ENCODE measurements around the gene CDKN2AIP.

Gene CDKN2AIP, protein sequence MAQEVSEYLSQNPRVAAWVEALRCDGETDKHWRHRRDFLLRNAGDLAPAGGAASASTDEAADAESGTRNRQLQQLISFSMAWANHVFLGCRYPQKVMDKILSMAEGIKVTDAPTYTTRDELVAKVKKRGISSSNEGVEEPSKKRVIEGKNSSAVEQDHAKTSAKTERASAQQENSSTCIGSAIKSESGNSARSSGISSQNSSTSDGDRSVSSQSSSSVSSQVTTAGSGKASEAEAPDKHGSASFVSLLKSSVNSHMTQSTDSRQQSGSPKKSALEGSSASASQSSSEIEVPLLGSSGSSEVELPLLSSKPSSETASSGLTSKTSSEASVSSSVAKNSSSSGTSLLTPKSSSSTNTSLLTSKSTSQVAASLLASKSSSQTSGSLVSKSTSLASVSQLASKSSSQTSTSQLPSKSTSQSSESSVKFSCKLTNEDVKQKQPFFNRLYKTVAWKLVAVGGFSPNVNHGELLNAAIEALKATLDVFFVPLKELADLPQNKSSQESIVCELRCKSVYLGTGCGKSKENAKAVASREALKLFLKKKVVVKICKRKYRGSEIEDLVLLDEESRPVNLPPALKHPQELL

DNA sequence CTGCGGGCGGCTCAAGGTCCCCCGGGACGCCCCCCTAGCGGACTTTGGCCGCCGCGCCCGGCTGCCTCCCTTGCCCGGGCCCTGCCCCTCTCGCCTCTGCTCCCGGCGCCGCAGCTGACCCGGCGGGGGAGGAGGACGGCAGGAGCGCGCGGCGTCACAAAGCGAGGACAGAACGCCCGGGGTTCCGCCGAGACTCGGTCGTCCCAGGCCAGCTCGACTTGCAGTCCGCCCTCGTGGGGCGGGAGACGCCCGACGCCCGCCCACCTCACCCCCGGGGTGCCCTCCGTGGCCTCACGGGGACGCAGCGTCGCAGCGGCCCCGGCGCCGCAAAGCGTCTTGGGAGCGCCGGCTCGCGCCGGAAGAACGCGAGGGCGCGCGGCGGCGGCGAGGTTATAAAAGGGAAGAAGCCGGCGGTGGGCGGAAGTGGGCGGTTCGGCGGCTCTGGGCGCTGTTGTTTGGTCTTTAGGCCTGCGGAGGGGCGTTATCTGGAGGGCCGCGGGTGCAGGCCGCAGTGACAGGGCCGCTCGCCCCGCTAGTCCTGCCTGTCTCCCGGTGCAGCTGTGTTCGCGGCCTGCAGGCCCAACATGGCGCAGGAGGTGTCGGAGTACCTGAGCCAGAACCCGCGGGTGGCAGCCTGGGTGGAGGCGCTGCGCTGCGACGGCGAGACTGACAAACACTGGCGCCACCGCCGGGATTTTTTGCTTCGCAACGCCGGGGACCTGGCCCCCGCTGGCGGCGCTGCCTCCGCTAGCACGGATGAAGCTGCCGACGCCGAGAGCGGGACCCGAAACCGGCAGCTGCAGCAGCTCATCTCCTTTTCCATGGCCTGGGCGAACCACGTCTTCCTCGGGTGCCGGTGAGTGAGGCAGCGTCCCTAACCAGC, at the start of gene CDKN2AIP:
Gene CDKN2AIP (plus strand): TSS at position 423 of the 883 bp plus-strand sequence. CDS start 162 bp downstream, at position 585.
- DNase-seq = peak; percentile 93

DNA sequence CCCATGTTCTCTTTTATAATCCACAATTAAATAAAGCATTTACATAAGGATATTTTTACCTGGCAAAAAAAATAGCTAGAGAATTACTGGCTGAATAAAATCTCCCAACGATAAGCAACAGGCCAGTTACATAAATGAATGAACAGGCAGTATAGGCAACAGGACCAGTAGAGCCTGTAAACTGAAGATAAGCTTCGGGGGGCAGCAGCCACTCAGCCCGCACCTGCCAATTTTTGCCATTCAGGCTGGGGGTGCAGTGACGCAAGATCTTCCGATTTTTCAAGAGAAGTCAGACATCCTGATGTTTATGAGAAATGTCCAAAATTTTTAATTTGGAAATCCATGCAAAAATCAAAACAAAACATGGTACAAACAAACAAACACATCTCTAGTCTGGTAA, 49.0 kb upstream of the CDKN2AIP start:
- DNase-seq = no peak

- DNase-seq = no peak
Observed at GRCh38 chr4:183396227-183396637, 48.2 kb upstream of the CDKN2AIP start.

GRCh38 chr4:183397741-183398297, 46.6 kb upstream of the CDKN2AIP start:
- DNase-seq = no peak

- peak; percentile 56 for DNase-seq
Observed at GRCh38 chr4:183398298-183399125, 45.9 kb upstream of the CDKN2AIP start.

GRCh38 chr4:183399126-183399522, 45.3 kb upstream of the CDKN2AIP start:
- no peak for DNase-seq

DNA sequence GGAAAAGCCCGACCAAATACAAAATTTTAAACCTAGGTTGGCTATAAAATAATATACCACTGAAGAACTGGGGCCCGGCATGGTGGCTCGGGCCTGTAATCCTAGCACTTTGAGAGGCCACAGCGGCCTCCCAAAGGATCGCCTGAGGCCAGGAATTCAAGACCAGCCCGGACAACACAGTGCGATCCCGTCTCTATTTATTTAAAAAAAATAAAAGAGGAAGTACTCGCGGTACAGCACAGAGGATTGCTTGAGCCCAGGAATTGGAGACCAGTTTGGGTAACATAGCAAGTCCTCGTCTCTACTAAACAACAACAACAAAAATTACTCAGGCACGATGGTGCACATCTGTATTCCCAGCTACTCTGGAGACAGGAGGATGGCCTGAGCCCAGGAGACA, 44.8 kb upstream of the CDKN2AIP start:
- no peak for DNase-seq

DNA sequence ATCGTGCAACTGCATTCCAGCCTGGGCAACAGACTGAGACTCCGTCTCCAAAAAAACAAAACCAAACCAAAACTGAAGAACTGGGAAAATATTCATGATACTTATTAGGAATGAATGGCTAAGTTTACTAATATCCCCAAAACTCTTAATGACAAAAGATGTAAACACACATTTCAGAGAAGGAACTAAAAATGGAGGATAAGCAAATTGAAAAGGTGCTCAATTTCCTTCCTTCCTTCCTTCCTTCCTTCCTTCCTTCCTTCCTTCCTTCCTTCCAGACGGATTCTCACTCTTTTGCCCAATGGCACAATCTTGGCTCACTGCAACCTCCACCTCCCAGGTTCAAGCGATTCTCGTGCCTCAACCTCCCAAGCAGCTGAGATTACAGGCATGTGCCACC, 44.4 kb upstream of the CDKN2AIP start:
- DNase-seq = no peak

DNA sequence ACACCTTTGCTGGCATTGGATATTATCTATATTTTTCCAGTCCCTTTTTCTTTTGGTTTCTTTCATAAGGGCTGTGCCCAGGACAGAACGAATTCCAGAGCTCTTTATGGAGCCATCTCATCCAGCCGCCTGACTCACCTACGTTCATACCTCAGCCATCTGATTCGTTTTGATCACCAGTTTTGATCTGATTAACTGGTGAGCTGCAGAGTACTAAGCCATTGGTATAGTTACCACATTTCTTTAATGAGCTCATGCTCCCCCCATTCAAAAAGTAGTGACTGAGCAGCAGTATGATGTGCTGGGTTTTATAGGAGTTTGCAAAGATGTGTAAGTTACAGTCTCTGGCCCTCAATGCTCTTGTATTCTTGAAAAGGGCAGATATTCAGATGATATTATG, 43.0 kb upstream of the CDKN2AIP start:
- DNase-seq = no peak

GRCh38 chr4:183402771-183403170, 41.7 kb upstream of the CDKN2AIP start:
- DNase-seq = no peak

GRCh38 chr4:183403486-183403885, 41.0 kb upstream of the CDKN2AIP start:
- DNase-seq = no peak

GRCh38 chr4:183403961-183404360, 40.5 kb upstream of the CDKN2AIP start:
- no peak for DNase-seq

DNA sequence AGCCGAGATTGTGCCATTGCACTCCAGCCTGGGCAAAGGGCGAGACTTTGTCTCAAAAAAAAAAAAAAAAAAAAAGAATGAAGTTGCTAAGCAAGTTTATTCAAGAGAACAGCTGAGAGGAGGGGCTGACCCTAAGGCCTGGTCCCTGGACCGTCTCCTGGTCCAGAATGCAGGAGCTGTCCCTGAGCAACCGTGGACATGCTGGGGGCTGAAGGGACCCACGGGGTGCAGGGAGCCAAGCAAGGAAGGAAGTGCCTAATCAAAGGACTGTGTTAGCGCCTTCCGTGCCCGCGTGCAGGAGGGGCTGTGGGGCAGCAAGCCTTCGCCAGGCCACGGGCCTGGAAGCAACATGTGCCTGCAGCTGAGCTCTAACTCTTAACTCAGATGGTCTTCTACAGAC, 39.1 kb upstream of the CDKN2AIP start:
- DNase-seq = no peak

DNA sequence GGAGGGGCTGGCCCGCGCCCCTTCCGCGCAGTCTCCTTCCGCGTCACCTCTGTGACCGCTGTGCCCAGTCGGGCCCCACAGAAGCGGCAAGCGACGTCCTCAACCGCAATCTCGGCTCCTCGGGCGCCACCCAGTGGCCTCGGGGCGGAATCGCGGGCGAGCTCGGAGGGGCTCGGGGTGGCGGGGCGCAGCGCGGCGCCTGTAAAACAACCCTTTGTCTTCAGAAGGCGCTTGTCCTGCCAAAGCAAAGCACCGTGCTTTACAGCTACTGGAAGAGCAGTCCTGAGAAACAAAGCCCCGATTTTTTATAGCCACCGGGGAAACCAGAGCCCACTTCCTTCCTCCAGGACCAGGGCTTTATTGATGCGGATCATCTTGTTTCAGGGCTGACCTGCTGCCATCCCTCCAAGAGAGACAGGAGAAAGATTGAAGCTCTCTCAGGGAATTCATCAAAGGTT, 37.3 kb upstream of the CDKN2AIP start:
- DNase-seq = peak; percentile 90

GRCh38 chr4:183407635-183408464, 36.6 kb upstream of the CDKN2AIP start:
- DNase-seq = no peak

- DNase-seq = no peak
Observed at GRCh38 chr4:183408796-183409195, 35.6 kb upstream of the CDKN2AIP start.

DNA sequence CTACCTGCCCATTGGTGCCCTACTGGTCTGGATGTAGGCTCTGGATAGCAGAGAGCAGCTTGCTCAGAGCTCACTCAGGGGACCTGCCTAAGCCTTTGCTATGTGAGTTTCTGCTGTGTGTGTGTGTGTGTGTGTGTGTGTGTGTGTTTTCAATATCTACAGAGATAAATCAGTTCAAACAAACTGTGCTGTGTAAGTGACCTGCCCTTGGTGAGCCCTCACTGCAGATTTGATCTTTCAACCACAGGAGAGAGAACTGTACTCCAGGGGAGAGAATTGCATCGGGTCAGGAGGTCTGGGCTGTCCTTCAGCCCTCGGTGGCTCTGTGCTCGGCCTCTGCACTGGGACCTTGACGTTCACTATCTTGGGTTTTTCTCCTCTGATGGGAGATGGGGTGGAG, 35.0 kb upstream of the CDKN2AIP start:
- no peak for DNase-seq

- no peak for DNase-seq
Observed at GRCh38 chr4:183409934-183410333, 34.5 kb upstream of the CDKN2AIP start.

DNA sequence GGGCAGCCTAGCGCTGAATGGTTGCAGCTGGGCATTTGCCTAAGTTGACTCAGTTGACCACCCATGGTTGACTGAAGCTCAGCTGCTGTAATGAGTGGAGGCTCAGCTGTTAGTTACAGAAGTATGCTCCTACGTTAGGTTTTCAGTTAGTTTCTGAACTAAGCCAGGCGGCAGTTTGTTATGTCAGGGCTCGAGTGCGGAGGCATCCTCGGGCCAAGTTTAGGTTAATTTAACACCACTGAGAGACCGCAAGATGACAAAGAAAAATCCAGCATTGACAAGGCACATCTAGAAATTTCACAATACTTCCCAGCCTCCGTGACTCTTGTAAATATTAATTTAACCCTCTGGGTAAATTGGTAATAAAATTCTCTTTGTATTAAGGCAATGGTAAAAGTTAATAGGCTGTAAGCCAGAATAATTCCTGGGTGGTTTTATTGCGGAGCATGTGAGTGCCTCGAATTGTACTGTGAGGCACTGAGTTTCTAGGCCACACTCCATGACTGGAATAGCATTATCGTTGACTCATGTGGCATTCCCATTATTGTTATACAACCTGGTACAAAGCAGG, 33.1 kb upstream of the CDKN2AIP start:
- DNase-seq = no peak

- no peak for DNase-seq
Observed at GRCh38 chr4:183412821-183413220, 31.6 kb upstream of the CDKN2AIP start.
